GM13976 (cell line): Measurements from ENCODE around the gene TMEM214.

Experiments used
- DNase-seq: peaks from one replicate; pipeline ENCODE4 v3.0.0; 2012; ENCODE audit warnings: low spot score
- in situ Hi-C: fragments of 300-500 bp; cut with MboI; formaldehyde crosslinking; loops from one replicate; pipeline ENCODE4 v1.12.0; 2022; ENCODE audit warnings: low sequenced_read_pairs, mixed read lengths, inconsistent platforms; ENCODE audit not compliant: unreplicated experiment
- TF ChIP-seq, protein P1 (sequence below): IDR thresholded peaks from 2 replicates; pipeline ENCODE4 v1.5.1; 2012; ENCODE audit warnings: borderline replicate concordance, mild to moderate bottlenecking; ENCODE audit not compliant: insufficient read depth; ENCODE audit errors: extremely low read depth, missing control alignments, control extremely low read depth

The TMEM214 gene

GRCh38 chr2:27081984-27082772 is 49.4 kb downstream of the TMEM214 start:
- in situ Hi-C loops, result no loop called here
- TF ChIP-seq, protein P1, sequence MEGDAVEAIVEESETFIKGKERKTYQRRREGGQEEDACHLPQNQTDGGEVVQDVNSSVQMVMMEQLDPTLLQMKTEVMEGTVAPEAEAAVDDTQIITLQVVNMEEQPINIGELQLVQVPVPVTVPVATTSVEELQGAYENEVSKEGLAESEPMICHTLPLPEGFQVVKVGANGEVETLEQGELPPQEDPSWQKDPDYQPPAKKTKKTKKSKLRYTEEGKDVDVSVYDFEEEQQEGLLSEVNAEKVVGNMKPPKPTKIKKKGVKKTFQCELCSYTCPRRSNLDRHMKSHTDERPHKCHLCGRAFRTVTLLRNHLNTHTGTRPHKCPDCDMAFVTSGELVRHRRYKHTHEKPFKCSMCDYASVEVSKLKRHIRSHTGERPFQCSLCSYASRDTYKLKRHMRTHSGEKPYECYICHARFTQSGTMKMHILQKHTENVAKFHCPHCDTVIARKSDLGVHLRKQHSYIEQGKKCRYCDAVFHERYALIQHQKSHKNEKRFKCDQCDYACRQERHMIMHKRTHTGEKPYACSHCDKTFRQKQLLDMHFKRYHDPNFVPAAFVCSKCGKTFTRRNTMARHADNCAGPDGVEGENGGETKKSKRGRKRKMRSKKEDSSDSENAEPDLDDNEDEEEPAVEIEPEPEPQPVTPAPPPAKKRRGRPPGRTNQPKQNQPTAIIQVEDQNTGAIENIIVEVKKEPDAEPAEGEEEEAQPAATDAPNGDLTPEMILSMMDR, result no peak
- DNase-seq, result no peak

DNA sequence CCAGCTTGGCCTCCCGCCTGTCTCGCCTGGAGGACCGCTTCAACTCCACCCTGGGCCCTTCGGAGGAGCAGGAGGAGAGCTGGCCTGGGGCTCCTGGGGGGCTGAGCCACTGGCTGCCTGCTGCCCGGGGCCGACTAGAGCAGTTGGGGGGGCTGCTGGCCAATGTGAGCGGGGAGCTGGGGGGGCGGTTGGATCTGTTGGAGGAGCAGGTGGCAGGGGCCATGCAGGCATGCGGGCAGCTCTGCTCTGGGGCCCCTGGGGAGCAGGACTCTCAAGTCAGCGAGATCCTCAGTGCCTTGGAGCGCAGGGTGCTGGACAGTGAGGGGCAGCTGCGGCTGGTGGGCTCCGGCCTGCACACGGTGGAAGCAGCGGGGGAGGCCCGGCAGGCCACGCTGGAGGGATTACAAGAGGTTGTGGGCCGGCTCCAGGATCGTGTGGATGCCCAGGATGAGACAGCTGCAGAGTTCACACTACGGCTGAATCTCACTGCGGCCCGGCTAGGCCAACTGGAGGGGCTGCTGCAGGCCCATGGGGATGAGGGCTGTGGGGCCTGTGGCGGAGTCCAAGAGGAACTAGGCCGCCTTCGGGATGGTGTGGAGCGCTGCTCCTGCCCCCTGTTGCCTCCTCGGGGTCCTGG is 50.1 kb downstream of the TMEM214 start:
- no peak for DNase-seq
- TF ChIP-seq, protein P1, result no peak
- in situ Hi-C loops, result no loop called here

- in situ Hi-C loops, result no loop called here
- no peak for DNase-seq
- TF ChIP-seq, protein P1, result no peak
Measured at GRCh38 chr2:27083410-27084296, 50.9 kb downstream of the TMEM214 start.

- no peak for DNase-seq
- TF ChIP-seq, protein P1, result no peak
- in situ Hi-C loops, result no loop called here
Measured at GRCh38 chr2:27084297-27085061, 51.7 kb downstream of the TMEM214 start.

- no peak for DNase-seq
- TF ChIP-seq, protein P1, result no peak
- in situ Hi-C loops, result no loop called here
Measured at GRCh38 chr2:27085062-27085672, 52.4 kb downstream of the TMEM214 start.
